Putamen (tissue), 1 donor: ENCODE data around the gene CENPH.
"Not testable (repeated sequence)": the region's sequence is repeated elsewhere in the genome, so short reads cannot be mapped to it uniquely, and the experiment has no call there.

Experiments used
- DNase-seq: peaks from one replicate; pipeline ENCODE4 v3.0.0-alpha.2; 2016; ENCODE audit warnings: low spot score

CENPH gene, protein sequence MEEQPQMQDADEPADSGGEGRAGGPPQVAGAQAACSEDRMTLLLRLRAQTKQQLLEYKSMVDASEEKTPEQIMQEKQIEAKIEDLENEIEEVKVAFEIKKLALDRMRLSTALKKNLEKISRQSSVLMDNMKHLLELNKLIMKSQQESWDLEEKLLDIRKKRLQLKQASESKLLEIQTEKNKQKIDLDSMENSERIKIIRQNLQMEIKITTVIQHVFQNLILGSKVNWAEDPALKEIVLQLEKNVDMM

DNA sequence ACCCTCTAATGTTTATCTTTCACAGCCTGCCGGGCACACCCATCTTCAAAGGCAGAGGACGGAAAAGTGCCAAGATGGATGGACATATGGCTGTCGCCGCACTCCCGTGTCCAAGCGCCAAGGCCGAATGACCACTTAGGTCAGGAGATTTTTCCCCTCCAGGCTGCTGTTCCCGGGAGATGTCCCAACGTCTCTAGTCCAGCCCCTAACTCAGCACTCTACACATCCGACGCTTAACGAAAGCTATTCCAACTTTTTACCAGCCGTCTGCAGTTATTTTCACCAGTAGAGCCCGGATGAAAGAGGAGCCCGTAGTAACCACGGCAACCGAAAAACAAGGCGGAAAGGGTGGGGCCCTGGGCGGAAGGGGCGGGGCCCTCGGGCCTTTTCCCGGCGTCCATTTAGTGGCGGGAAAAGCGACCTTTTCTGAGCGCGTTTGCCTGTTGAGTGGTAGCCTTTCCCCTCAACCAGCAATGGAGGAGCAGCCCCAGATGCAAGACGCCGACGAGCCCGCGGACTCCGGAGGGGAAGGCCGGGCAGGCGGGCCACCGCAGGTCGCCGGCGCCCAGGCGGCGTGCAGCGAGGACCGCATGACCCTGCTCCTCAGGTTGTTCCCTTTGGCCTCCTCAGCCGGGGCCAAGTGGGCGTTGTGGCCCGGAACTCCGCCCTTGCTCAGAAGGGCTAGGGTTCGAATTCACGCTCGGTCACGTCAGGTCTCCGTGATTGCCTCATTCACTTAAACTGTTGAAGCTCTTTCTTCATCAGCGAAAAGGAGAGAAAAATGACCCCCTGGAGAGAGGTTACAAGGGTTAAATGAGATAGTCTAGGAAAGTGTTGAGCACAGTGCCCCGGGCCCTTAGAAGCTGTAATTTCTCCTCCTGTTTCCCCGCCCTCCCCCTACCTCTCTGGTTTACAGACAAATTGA is at the start of gene CENPH:
CENPH (plus strand) TSS at position 422 of the 925 bp plus-strand sequence; CDS start at position 474, 52 bp downstream.
- DNase-seq, result peak; percentile 87

DNA sequence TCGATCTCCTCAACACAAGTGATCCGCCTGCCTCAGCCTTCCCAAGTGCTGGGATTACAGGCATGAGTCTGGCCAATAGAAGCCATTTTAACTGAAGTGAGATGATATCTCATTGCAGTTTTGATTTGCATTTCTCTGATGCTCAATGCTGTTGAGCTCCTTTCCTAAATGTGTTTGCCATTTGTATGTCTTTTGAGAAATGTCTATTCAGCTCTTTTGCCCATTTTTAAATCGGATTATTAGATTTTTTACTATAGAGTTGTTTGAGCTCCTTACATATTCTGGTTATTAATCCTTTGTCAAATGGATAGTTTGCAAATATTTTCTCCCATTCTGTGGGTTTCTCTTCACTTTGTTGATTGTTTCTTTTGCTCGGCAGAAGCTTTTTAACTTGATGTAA is 49.1 kb upstream of the CENPH start:
- not testable (repeated sequence) for DNase-seq

DNA sequence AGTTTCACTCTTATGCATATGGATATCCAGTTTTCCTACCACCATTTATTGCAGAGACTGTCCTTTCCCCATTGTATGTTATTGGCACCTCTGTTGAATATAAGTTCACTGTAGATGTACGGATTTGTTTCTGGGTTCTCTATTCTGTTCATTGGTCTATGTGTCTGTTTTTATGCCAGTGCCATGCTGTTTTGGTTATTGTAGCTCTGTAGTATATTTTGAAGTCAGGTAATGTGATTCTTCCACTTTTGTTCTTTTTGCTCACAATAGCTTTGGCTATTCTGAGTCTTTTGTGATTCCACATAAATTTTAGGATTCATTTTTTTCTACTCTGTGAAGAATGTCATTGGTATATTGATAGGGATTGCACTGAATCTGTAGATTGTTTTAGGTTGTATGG is 48.6 kb upstream of the CENPH start:
- no peak for DNase-seq

DNA sequence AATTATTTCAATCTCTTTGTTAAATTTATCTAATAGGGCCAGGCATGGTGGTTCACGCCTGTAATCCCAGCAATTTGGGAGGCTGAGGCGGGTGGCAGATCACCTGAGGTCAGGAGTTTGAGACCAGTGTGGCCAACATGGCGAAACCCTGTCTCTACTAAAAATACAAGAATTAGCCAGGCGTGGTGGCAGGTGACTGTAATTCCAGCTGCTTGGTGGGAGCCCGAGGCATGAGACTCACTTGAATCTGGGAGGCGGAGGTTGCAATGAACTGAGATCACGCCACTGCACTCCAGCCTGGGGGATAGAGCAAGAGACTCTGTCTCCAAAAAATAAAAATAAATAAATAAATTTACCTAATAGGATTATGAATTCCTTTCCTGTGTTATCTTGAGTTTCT is 40.8 kb upstream of the CENPH start:
- DNase-seq, result not testable (repeated sequence)

DNA sequence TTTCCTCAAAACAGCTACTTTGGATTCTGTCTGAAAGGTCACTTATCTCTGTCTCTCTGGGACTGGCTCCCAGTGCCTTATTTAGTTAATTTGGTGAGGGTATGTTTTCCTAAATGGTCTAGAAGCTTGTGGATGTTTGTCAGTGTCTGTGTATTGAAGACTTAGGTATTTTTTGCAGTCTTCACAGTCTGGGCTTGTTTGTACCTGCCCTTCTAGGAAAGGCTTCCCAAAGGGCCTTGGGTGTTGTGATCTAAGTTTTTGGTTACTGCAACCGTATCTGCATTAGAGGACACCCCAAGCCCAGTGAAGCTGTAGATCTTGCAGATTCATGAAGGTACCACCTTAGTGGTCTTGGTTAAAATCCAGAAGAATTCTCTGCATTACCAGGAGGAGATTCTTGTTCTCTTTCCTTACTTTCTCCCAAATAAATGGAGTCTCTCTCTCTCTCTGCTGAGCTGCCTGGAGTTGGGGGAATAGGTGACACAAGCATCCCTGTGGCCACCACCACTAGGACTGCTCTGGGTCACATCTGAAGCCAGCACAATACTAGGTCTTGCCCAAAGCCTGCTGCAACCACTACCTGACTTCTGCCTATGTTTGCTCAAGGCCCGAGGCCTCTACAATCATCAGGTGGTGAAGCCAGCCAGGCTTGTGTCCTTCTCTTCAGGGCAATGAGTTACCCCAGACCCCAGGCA is 40.3 kb upstream of the CENPH start:
- no peak for DNase-seq

DNA sequence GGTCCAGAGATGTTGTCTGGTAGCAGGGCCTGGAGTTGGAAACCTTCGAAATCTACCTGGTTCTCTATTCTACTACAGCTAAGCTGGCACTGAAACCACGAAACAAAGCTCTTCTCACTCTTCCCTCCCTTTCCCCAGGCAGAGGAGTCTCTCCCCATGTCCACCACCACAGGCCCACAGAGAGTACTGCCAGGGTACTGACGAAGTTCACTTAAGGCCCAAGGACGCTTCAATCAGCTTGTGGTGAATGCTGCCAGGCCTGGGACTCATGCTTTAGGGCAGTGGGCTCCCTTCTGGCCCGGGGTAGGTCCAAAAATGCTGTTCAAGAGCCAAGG is 39.7 kb upstream of the CENPH start:
- DNase-seq, result no peak

DNA sequence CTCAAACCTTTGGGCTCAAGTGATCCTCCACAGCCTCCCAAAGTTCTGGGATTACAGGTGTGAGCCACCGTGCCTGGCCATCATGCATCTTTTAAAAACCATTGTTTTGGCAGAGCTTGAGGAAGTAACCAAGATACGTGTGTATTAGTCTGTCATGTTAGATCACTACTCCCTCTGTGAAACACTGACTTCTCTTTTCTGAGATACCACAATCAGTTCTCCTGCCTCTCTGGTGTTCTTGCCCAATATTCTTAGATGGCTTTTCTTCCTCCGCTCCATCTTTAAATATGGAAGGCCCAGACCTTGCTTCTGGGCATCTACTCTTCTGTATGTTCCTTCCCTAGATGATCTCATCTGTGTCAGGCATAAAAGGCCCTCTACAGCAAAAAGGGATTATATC is 36.7 kb upstream of the CENPH start:
- no peak for DNase-seq

DNA sequence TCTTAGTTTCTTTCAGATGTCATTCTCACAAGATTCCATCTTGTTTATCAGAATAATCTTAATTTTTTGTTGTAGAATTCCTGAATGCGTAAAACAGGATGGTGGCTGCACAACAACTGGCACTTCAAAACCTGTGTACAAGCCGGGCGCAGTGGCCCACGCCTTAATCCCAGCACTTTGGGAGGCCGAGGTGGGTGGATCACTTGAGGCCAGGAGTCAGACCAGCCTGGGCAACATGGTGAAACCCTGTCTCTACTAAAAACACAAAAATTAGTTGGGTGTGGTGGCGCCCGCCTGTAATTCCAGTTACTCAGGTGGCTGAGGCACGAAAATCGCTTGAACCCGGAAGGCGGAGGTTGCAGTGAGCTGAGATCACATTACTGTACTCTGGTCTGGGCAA is 32.9 kb upstream of the CENPH start:
- no peak for DNase-seq

DNA sequence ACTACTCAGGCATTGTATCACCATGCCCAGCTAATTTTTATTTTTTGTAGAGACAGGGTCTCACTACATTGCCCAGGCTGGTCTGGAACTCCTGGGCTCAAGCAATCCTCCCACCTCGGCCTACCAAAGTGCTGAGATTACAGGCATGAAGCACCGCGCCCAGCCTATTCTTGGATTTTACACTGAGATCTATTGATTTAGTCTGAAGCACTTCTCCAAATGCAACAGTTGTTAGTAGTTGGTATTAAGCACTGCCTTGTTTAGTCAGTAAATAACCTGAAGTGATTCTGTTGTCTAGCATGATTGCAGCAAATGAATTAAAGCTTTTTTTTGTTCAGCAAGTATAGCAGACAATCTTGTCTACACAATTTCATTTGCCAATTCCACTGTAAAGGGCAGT is 31.3 kb upstream of the CENPH start:
- DNase-seq, result no peak

DNA sequence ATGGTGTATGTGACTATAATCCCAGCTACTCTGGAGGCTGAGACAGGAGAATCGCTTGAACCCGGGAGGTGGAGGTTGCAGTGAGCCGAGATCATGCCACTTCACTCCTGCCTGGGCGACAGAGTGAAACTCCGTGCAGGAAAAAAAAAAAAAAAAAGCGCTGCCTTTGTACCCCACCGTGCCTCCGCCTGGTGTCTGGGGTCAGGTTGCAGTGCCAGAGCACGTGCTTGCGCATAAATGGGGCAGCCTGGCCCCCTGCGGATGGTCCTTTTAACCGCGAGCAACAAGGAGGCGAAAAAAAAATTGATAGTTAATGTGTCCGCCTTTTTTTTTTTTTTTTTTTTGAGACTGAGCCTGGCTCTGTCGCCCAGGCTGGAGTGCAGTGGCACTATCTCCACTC is 28.7 kb upstream of the CENPH start:
- DNase-seq, result no peak

DNA sequence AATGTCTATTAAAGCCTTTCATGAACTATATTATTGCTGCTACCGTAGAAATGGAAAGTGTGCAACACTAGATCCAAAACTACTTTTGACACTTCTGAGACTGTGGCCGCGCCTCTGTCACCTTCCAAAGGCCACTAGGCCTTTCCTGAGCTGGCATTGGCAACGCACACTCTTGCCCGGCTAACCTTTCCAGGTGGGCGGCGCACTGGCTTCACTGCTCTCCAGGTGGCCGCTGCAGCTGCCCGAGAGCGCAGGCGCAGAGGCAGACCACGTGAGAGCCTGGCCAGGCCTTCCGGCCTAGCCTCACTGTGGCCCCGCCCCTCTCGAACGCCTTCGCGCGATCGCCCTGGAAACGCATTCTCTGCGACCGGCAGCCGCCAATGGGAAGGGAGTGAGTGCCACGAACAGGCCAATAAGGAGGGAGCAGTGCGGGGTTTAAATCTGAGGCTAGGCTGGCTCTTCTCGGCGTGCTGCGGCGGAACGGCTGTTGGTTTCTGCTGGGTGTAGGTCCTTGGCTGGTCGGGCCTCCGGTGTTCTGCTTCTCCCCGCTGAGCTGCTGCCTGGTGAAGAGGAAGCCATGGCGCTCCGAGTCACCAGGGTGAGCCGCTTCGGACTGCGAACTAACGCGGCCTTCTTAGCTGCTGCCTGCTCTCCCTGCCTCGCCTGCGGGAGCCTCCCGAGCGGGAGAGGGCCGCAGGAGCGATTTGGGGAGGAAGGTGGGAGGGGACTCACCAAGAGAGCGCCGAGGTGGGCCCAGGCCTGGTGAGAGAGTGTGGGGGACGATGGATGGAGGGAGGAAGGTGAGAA is 22.5 kb upstream of the CENPH start, which contains the start of gene CCNB1:
CCNB1 (plus strand) TSS at position 465 of the 807 bp plus-strand sequence; CDS start at position 578, 113 bp downstream.
- peak; percentile 97 for DNase-seq

DNA sequence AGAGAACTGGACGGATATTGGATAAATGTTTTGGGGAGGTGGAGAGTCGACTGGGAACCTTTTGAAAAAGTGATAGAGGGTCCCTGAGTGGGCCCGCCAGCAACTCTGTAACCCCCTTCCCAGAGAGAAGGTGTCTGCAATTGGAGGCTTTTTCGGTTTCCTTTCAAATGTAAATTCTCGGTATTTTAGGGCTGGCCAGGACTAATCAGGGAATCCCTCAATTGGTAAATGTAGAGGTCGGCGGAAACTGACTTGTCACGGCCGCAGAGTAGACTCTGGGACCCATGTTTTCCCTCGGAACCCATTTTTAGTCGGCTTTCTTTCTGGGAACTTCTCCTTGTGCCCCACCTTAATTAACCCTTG is 21.9 kb upstream of the CENPH start:
- no peak for DNase-seq

DNA sequence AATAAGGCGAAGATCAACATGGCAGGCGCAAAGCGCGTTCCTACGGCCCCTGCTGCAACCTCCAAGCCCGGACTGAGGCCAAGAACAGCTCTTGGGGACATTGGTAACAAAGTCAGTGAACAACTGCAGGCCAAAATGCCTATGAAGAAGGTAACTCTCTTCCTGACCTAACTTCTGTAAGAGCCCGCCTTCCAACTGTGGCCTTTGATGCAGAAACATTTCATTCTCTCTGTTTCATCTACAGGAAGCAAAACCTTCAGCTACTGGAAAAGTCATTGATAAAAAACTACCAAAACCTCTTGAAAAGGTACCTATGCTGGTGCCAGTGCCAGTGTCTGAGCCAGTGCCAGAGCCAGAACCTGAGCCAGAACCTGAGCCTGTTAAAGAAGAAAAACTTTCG is 21.5 kb upstream of the CENPH start:
- no peak for DNase-seq

DNA sequence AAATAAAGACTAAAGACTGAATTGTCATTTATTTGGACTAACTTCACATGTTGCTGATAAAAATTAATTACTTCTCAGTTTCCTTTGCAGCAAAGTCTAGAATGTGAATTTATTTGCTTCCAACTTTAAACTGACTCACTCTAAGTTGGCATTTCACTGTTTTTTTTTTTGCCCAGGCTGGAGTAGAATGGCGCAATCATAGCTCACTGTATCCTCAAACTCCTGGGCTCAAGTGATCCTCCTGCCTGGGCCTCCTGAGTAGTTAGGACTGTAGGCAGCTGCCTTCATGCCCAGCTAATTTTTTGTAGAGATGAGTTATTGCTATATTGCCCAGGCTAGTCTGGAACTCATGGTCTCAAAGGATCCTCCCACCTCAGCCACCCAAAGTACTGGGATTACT is 18.9 kb upstream of the CENPH start:
- no peak for DNase-seq

DNA sequence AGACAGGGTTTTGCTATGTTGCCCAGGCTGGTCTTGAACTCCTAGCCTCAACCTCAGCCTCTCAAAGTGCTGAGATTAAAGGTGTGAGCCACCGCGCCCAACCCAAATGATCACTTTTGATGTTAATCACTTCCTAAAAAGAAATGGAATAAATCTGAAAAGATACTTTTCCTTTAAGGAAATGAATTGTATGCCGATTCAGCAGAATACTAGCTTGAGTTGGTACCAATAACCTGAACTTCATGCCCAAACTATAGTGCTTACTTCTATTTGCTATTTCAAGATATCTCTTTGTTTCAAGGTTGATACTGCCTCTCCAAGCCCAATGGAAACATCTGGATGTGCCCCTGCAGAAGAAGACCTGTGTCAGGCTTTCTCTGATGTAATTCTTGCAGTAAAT is 18.4 kb upstream of the CENPH start:
- no peak for DNase-seq

DNA sequence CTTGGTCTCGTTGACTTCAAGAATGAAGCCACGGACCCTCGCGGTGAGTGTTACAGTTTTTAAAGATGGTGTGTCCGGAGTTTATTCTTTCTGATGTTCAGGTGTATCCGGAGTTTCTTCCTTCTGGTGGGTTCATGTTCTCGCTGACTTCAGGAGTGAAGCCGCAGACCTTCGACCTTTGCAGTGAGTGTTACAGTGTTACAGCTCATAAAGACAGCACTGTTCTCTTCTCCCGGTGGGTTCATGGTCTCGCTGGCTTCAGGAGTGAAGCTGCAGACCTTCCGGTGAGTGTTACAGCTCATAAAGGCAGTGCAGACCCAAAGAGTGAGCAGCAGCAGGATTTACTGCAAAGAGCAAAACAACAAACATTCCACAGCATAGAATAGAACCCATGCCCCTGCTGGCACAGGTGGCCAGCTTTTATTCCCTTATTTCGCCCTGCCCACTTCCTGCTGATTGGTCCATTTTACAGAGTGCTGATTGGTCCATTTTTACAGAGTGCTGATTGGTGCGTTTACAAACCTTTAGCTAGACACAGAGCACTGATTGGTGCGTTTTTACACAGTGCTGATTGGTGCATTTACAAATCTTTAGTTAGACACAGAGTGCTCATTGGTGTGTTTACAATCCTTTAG is 7.6 kb upstream of the CENPH start:
- DNase-seq, result not testable (repeated sequence)

DNA sequence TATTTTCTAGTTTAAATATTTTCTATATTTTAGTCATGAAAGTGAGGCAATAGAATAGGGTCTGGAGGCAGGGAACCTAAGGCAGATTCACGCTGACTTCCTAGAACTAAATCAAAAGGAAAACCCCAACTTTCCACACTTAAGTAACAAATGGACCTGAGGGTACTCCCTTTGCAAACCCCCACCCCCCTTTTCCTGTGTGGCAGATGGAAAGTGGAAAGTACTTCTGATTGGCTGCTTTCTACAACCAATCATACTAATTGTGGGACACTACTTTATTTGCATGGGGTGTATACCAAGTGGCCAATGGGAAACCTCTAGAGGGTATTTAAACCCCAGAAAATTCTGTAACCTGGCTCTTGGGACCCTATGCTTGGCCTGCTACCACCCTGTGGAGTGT is 4.8 kb upstream of the CENPH start:
- DNase-seq, result no peak

DNA sequence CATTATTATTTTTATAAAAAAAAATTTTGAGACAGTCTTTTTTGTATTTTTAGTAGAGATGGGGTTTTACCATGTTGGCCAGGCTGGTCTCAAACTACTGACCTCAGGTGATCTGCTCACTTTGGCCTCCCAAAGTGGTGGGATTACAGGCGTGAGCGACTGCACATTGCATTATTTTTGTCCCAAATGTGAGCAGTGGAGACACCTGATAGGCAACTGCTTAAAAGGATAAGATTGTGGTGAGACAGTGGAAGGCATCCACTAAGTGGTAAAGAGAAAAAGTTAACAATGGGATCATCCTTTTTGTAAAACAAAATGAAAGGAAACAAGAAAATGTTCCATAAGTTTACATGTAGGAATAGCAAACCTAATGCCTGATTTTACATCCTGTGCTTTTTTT is 2.0 kb upstream of the CENPH start:
- DNase-seq, result no peak

DNA sequence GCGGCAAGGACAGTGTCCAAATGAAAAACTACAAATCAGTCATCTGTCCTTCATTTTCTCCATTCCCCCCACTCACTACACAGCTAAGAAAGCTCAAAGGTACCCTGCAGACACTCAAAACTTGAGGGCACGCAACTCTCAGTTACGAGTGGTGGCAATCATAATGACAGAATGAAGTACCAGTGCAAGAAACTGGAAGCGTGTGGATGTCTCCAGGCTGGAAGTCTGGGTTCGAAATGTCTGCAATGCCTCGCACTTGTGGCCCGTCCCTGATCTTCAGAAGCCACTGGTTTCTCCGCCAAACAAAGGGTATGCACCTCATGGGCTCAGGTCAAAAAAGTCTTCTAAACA is 597 bp upstream of the CENPH start:
- DNase-seq, result peak; percentile 1

DNA sequence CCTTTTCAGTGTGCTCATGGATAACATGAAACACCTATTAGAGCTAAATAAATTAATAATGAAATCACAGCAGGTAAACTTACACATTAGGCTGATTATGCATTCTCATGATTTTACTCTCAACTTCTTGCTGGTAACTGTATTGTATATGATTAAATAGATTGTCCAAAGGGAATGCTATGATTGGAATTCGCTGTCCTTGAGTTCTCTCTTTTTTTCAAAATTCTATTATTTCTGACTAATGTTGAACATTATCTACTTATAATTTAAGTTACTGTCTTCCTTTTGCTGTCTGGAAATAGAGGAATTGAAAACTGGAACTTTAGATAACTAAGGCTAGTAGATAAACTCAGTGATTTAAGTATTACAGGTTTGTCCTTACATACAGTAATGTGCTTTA is 13.1 kb downstream of the CENPH start:
- no peak for DNase-seq

DNA sequence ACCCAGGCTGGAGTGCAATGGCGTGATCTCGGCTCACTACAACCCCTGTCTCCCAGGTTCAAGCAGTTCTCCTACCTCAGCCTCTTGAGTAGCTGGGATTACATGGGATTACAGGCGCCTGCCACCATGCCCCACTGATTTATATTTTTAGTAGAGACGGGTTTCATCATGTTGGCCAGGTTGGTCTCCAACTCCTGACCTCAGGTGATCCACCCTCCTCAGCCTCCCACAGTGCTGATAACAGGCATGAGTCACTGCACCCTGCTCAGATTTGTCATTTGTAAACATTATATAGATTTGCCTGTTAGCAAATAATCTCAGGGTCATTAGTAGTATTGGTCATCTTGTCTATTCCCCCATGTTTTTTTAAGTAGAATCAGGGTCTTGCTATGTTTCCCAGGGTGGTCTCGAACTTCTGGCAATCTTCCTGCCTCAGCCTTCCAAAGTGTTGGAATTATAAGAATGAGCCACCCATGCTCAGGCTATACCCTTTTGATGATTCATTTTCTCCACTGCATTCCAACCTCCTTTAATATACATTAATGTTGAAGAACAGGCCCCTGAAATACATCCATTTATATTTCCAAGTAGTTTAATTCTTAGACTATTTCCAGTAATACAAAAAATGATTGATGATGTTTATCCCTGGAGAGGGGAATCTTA is 17.3 kb downstream of the CENPH start:
- no peak for DNase-seq
